ENCODE measurements around the gene DERL2. TPM values are rescaled to one million over a fixed set of nuclear protein-coding genes. Genes with fewer than 3 reads are reported as not detected.

Gene DERL2
- total RNA-seq = 10 to 100 TPM; 31.4 to 47.3 (median 42.2) TPM

DNA sequence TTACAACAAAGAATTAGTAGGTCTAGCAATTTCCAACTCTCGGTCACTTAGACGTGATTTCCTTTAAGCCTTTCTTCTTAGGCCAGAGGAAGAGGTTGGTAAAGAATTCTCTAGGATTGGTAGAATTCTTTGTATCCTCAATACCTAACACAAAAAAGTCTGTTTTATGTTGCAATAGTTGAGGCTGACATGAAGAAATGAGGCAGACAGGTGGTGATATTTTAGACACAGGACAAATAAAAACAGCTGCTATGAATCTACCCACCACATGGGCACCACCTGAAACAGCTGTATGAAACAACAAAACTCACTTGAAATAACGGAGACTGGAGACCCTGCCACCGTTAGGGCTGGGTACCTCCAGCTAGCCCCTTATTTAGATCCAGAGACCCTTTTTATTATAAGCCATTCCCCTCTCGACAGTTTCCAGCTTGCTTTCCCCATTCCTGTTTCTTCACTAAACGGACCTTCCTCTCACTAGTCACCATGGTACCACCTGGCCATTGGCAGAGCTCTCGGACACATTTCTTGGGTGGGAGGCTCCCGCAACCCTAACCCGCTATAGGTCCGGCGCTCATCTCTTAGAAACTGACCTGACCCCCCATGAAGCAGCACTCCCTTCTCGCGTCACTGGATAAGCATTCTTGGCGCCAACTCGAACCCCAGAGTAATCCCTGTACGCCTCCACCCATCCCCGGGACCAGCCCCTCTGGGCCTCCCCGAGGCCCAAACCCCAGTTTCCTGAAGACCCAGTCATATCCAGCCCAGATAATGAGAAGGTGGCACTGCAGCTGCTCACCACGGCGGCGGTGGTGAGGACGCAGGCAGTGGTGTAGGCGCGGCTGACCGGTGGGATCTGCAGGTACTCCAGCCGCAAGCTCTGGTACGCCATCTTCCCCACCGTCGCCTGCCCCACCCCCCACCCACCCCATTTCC lies at the start of gene DERL2:
Gene DERL2 (minus strand): TSS at position 909 of the 936 bp plus-strand sequence. CDS start 17 bp downstream, at position 892.
- peak; percentile 34 for ATAC-seq (ENCODE audit: low FRiP score)
- DNase-seq (ENCODE audit: low spot score) = no peak
- TF ChIP-seq, protein P1, sequence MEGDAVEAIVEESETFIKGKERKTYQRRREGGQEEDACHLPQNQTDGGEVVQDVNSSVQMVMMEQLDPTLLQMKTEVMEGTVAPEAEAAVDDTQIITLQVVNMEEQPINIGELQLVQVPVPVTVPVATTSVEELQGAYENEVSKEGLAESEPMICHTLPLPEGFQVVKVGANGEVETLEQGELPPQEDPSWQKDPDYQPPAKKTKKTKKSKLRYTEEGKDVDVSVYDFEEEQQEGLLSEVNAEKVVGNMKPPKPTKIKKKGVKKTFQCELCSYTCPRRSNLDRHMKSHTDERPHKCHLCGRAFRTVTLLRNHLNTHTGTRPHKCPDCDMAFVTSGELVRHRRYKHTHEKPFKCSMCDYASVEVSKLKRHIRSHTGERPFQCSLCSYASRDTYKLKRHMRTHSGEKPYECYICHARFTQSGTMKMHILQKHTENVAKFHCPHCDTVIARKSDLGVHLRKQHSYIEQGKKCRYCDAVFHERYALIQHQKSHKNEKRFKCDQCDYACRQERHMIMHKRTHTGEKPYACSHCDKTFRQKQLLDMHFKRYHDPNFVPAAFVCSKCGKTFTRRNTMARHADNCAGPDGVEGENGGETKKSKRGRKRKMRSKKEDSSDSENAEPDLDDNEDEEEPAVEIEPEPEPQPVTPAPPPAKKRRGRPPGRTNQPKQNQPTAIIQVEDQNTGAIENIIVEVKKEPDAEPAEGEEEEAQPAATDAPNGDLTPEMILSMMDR (IDR thresholded peaks at IDR 0.05) = no peak

DNA sequence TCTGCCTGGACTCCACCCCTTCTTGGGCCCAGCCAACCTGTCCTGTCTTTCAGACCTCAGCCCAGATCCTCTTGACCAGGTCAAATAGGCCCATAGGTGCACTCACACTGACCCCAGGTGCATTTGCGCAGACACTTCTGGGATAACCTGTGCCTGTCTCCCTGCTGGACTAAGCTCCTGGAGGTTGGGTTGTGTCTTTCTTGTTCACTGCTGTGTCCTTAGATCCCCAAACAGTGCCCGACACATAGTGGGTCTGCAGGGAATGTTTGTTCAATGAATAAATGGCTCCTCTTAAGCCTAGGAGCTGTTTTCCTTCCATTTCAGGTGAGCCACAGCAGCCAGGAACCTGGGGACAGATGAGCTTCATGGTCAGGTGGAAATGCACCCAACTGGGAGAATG lies 49.5 kb upstream of the DERL2 start:
- DNase-seq (ENCODE audit: low spot score) (no peak), ATAC-seq (ENCODE audit: low FRiP score) (no peak)
- TF ChIP-seq, protein P1 (IDR thresholded peaks at IDR 0.05) = no peak

DNA sequence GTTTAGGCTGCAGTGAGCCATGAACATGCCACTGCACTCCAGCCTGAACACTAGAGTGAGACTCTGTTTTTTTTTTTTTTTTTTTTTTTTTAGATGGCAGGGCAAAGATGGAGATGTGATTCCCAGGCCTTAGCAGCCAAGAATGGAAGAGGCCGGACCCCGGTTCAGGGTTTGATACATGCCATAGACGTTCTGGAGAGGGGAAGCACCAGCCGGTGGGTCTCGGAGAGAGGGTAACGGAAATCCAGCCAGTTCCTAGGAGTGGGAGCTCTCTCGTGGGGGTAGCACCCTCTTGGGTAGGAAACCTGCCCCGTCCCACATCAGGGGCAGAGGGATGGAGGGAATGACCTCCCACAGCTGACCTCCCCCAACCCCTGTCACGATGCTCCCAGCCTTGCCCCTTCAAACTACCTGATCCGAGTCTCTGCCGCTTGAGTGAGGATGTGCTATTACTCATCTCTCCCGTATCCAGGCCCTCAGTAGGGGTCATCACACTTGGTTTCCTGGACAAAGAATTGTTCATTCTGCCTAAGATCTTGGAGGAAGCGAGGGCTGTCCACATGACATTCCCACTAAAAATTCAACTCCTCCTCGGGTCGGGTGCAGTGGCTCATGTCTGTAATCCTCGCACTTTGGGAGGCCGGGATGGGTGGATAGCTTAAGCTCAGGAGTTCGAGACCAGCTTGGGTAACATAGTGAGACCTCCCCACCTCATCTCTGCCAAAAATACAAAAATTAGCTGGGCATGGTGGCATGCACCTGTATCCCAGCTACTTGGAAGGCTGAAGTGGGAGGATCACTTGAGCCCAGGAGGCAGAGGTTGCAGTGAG lies 47.7 kb upstream of the DERL2 start:
- no peak for ATAC-seq (ENCODE audit: low FRiP score)
- TF ChIP-seq, protein P1 (IDR thresholded peaks at IDR 0.05) = no peak
- DNase-seq (ENCODE audit: low spot score) = no peak

DNA sequence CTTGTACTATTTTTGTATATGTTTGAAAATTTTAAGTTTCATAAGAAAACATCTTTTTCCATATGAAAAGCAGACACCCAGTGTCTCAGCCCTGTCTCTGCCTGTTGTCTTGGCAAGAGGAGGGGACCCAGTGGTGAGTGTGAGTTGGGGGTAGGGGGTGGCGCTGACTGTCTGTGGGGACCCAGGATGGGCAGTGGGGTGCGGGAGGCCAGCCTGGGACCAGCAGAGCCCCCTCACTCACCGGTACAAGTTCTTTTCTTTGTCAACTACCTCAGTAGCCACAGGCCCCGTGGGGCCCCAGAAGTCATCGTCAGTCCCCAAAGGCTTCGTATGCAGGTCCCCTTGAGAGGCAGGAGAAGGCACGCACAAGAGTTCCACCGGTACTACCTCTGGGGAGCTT lies 46.6 kb upstream of the DERL2 start:
- ATAC-seq (ENCODE audit: low FRiP score) (no peak), DNase-seq (ENCODE audit: low spot score) (no peak)
- TF ChIP-seq, protein P1 (IDR thresholded peaks at IDR 0.05) = no peak

DNA sequence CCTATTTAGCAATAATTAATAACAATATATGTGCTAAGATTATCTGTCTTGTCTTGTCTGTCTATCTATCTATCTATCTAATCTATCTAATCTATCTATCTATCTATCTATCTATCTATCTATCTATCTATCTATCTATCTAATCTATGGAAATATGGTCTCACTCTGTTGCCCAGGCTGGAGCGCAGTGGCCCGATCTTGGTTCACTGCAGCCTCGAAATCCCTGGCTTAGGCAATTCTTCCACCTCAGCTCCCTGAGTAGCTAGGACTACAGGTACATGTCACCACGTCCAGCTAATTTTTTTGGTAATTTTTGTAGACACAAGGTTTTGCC lies 45.1 kb upstream of the DERL2 start:
- ATAC-seq (ENCODE audit: low FRiP score) = no peak
- DNase-seq (ENCODE audit: low spot score) = no peak
- TF ChIP-seq, protein P1 (IDR thresholded peaks at IDR 0.05) = no peak

DNA sequence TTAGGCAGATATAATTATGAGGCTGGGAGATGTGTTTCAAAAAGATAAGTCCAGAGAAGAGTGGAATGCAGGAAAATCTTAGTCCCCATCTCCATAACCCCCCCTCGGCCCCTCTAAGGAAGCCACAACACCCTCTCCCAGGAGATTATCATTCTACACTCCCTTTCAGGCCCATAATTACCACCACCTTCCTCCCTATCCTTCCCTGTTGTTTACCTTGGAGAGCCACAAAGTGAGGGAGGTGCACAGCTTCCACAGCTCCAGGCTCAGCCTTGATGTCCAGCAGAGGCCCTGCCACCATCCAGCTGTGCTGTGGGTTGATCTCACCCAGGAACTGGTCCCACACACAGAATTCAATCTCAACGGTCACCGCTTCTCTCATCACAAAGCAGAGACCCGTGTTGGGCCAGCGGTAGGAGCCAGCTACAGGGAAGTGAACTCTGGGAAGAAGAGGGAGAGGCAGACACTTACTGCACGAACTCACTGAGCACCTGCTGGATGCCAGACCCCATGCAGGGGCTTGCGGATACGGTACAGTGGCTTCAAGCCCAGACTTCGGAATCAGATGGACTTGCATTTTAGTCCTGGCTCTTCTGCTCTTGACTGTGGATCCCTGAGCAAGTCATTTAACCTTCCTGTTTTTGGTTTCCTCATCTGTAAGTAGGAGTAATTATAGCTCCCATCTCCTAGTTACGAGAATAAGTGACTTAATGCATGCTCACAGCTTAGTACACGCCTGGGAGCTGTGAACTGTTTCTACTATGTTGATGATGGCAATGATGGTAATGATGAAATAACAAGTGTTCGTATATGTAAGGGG lies 44.5 kb upstream of the DERL2 start:
- ATAC-seq (ENCODE audit: low FRiP score) (no peak), DNase-seq (ENCODE audit: low spot score) (no peak)
- TF ChIP-seq, protein P1 (IDR thresholded peaks at IDR 0.05) = no peak

All from omental fat pad (tissue), 4 donors.